HCT116 (cell line): ENCODE measurements around the gene ZNF208. TPM values are rescaled to one million over a fixed set of nuclear protein-coding genes. Genes with fewer than 3 reads are reported as not detected.

Experiments
- ATAC-seq: fragments of 200-7000 bp; cut with Tn5 transposase; 2 replicates; pipeline ENCODE4 v1.9.1; 2020; ENCODE audit warnings: mild to moderate bottlenecking, moderate library complexity
- BruUV-seq: library from RNA; stranded (reverse); fragments of 400-500 nt; replicated peaks from 2 replicates; lab custom pipeline; 2021; lab: Mats Ljungman, UMichigan
- CTCF ChIA-PET: fragments of 300-600 bp; sonication (Branson Sonifier 250); formaldehyde crosslinking; loops from one replicate; lab custom pipeline; 2021; ENCODE audit warnings: antibody characterized with exemption; lab: Charles Lee
- POLR2A ChIA-PET: fragments of 300-600, 350-600 bp; sonication (Branson Sonifier 250); formaldehyde crosslinking; loops from one replicate; lab custom pipeline; 2021; ENCODE audit warnings: antibody characterized with exemption; lab: Charles Lee
- RAD21 ChIA-PET, 2 experiments: fragments of 300-600 bp; sonication (Branson Sonifier 250); formaldehyde crosslinking; loops; one replicate each; lab custom pipeline; 2023; ENCODE audit warnings: low total read pairs in 2 of 2; ENCODE audit not compliant: uncharacterized antibody in 2 of 2, unreplicated experiment in 2 of 2, low non-redundant PET in 1 of 2; lab: Charles Lee
- DNase-seq: peaks from one replicate; pipeline ENCODE4 v3.0.0-alpha.2; 2010; ENCODE audit warnings: low read depth, low spot score
- H2AFZ ChIP-seq: fragments of 200-600 bp; shearing (Covaris generic), sonication (generic); 2 replicates; pipeline ENCODE4 v1.6.1; 2017; ENCODE audit warnings: low read depth, mixed run types, mixed read lengths, antibody characterized with exemption, low read length; ENCODE audit not compliant: poor library complexity, severe bottlenecking
- H3K27ac ChIP-seq: 2 replicates; pipeline ENCODE4 v1.5.1; 2012; ENCODE audit warnings: low read depth, low read length
- H3K27me3 ChIP-seq: fragments of 200-600 bp; sonication (generic); 2 replicates; pipeline ENCODE4 v1.6.1; 2016; ENCODE audit warnings: mixed run types, low read length, mixed read lengths; ENCODE audit not compliant: insufficient read depth
- H3K36me3 ChIP-seq, 2 experiments: fragments of 200-500 bp in 1 of 2; fragments of 200-600 bp in 1 of 2; sonication (Bioruptor generic) in 1 of 2; sonication (generic) in 1 of 2; 2 replicates each; pipeline versions ENCODE4 v1.5.1 to v1.6.1; 2014 to 2016; ENCODE audit warnings: low read length in 2 of 2, inconsistent platforms in 1 of 2, mixed read lengths in 1 of 2, mixed run types in 1 of 2; ENCODE audit not compliant: insufficient read depth in 2 of 2, control insufficient read depth in 1 of 2
- H3K4me1 ChIP-seq, 2 experiments: fragments of 200-600 bp in 1 of 2; sonication (generic) in 1 of 2; 2 replicates each; pipeline versions ENCODE4 v1.5.1 to v1.6.1; 2012 to 2017; ENCODE audit warnings: low read length in 2 of 2, inconsistent platforms in 1 of 2, mild to moderate bottlenecking in 1 of 2, mixed read lengths in 1 of 2, mixed run types in 1 of 2, moderate library complexity in 1 of 2; ENCODE audit not compliant: insufficient read depth in 2 of 2, control insufficient read depth in 1 of 2
- H3K4me2 ChIP-seq: fragments of 200-600 bp; sonication (generic); 2 replicates; pipeline ENCODE4 v1.6.1; 2017; ENCODE audit warnings: mixed run types, low read length, mixed read lengths
- H3K4me3 ChIP-seq, 2 experiments: fragments of 200-600 bp in 1 of 2; sonication (generic) in 1 of 2; replicated peaks in 1 of 2; 2 replicates each; pipeline ENCODE4 v1.5.1; 2011 to 2016; ENCODE audit warnings: low read length in 2 of 2, control low read depth in 1 of 2, low read depth in 1 of 2, mild to moderate bottlenecking in 1 of 2, mixed read lengths in 1 of 2, mixed run types in 1 of 2
- H3K79me2 ChIP-seq: fragments of 200-600 bp; sonication (generic); 2 replicates; pipeline ENCODE4 v1.6.1; 2017; ENCODE audit warnings: mild to moderate bottlenecking, mixed run types, low read length, moderate library complexity, mixed read lengths; ENCODE audit not compliant: insufficient read depth
- H3K9ac ChIP-seq: fragments of 200-600 bp; sonication (generic); 2 replicates; pipeline ENCODE4 v1.6.1; 2016; ENCODE audit warnings: low read length, mixed read lengths
- H3K9me2 ChIP-seq: fragments of 200-600 bp; sonication (generic), shearing (Covaris generic); 2 replicates; pipeline ENCODE4 v1.6.1; 2017; ENCODE audit warnings: mixed run types, mild to moderate bottlenecking, moderate library complexity; ENCODE audit not compliant: insufficient read depth
- H3K9me3 ChIP-seq, 2 experiments: fragments of 200-500 bp in 1 of 2; fragments of 200-600 bp in 1 of 2; sonication (Bioruptor generic) in 1 of 2; sonication (generic) in 1 of 2; 2 replicates each; pipeline ENCODE4 v1.6.1; 2014 to 2017; ENCODE audit warnings: low read length in 2 of 2, mixed read lengths in 2 of 2, inconsistent platforms in 1 of 2, low read depth in 1 of 2, mild to moderate bottlenecking in 1 of 2, mixed run types in 1 of 2, moderate library complexity in 1 of 2; ENCODE audit not compliant: control insufficient read depth in 1 of 2, insufficient read depth in 1 of 2
- H4K20me1 ChIP-seq: fragments of 200-600 bp; sonication (generic), shearing (Covaris generic); 2 replicates; pipeline ENCODE4 v1.6.1; 2017; ENCODE audit warnings: mixed run types, mild to moderate bottlenecking, moderate library complexity; ENCODE audit not compliant: insufficient read depth
- CBX3 ChIP-seq: IDR thresholded peaks from 2 replicates; pipeline ENCODE4 v1.6.1; 2012; ENCODE audit warnings: low read depth
- EGR1 ChIP-seq: IDR thresholded peaks from 2 replicates; pipeline ENCODE4 v1.6.1; 2012; ENCODE audit warnings: low read depth
- EZH2 ChIP-seq: fragments of 200-600 bp; sonication (generic); IDR thresholded peaks from 2 replicates; pipeline ENCODE4 v1.6.1; 2017; ENCODE audit warnings: antibody characterized with exemption, mixed run types
- POLR2A ChIP-seq: IDR thresholded peaks from 2 replicates; pipeline ENCODE4 v1.7.0; 2011; ENCODE audit warnings: borderline replicate concordance; ENCODE audit not compliant: insufficient read depth, insufficient read length; ENCODE audit errors: extremely low read depth
- RAD21 ChIP-seq: IDR thresholded peaks from 2 replicates; pipeline ENCODE4 v1.6.1; 2012; ENCODE audit warnings: low read depth, mild to moderate bottlenecking
- TCF7L2 ChIP-seq: IDR thresholded peaks from 2 replicates; pipeline ENCODE4 v1.7.0; 2011; ENCODE audit warnings: borderline replicate concordance, inconsistent platforms; ENCODE audit not compliant: insufficient read depth, insufficient read length; ENCODE audit errors: extremely low read depth
- intact Hi-C: fragments of 100-400 bp; cut with micrococcal nuclease; formaldehyde crosslinking; loops from 2 replicates; pipeline ENCODE4 v1.10.0; 2022
- total RNA-seq: library from RNA; stranded (reverse); gene quantifications from one replicate; pipeline ENCODE4 v1.2.1, GENCODE V29; 2021; ENCODE audit not compliant: unreplicated experiment
- TF ChIP-seq, protein P1 (sequence below), 3 experiments: fragments of 200-600 bp in 1 of 3; sonication (generic) in 1 of 3; IDR thresholded peaks in 2 of 3; conservative IDR thresholded peaks in 1 of 3; 2 replicates each; pipeline ENCODE4 v1.5.1; 2012 to 2017; ENCODE audit warnings: low read depth in 2 of 3, low read length in 2 of 3, antibody characterized with exemption in 1 of 3, borderline replicate concordance in 1 of 3, control low read depth in 1 of 3, mild to moderate bottlenecking in 1 of 3, mixed read lengths in 1 of 3, mixed run types in 1 of 3, moderate library complexity in 1 of 3; ENCODE audit not compliant: insufficient read depth in 1 of 3

The ZNF208 gene
- total RNA-seq, 1 experiment from 2014 or later: not detected

DNA sequence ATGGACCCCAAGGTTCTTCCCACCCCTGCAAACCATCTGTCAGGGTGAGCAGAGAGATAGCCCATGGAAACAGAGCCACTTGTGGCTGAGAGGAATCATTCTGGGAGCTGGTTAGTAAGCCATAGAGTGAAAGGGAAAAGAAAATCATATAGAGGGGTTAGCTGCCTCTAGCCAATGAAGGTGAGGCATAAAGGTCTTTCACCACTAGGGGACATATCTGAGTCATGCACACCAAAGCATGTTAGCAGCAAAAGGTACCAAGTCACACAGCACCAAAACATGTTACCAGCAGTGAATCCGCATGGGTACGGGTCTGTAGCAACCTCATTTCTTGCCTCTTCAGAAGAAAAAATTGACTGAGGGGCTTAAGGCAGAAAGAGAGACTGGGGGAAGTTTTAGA lies 98.1 kb downstream of the ZNF208 start:
- no peak for DNase-seq
- no peaks in the 10 kb centered on the region for H3K79me2 ChIP-seq
- CTCF ChIA-PET: no interaction called here
- no peaks in the 10 kb centered on the region for H3K27me3 ChIP-seq
- no peaks in the 10 kb centered on the region for H4K20me1 ChIP-seq
- no peaks in the 10 kb centered on the region for H3K4me1 ChIP-seq
- intact Hi-C loops: no loop called here
- H3K9ac ChIP-seq: no peak overlapping the region
- H3K4me2 ChIP-seq: no peak overlapping the region
- H3K27ac ChIP-seq: no peak overlapping the region
- H3K4me3 ChIP-seq: no peak overlapping the region
- TF ChIP-seq, protein P1, sequence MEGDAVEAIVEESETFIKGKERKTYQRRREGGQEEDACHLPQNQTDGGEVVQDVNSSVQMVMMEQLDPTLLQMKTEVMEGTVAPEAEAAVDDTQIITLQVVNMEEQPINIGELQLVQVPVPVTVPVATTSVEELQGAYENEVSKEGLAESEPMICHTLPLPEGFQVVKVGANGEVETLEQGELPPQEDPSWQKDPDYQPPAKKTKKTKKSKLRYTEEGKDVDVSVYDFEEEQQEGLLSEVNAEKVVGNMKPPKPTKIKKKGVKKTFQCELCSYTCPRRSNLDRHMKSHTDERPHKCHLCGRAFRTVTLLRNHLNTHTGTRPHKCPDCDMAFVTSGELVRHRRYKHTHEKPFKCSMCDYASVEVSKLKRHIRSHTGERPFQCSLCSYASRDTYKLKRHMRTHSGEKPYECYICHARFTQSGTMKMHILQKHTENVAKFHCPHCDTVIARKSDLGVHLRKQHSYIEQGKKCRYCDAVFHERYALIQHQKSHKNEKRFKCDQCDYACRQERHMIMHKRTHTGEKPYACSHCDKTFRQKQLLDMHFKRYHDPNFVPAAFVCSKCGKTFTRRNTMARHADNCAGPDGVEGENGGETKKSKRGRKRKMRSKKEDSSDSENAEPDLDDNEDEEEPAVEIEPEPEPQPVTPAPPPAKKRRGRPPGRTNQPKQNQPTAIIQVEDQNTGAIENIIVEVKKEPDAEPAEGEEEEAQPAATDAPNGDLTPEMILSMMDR (IDR thresholded peaks at IDR 0.05 in 2 of 3, conservative IDR thresholded peaks at IDR 0.05 in 1 of 3; ENCODE audit: borderline replicate concordance in 1 of 3, insufficient read depth in 1 of 3, low read depth in 2 of 3, low read length in 2 of 3): 0 out of 6 replicates have a peak, but pooled peaks of 1 of the 3 experiments have one; percentile 11
- no peak for TF ChIP-seq EGR1
- TF ChIP-seq, all 23 proteins: peak for 1
- Histone ChIP-seq H3K9me2 (no peaks in the 10 kb centered on the region), H2AFZ (no peak overlapping the region), H3K9me3 (peaks cover 2 to 53% of the 10 kb centered on the region in 2 experiments; a peak in 2 of 4 replicates), H3K36me3 (no peaks in the 10 kb centered on the region)
- RAD21 ChIA-PET: no interaction called here
- BruUV-seq: no TSS peak
- no peak for ATAC-seq
- POLR2A ChIA-PET: no interaction called here

DNA sequence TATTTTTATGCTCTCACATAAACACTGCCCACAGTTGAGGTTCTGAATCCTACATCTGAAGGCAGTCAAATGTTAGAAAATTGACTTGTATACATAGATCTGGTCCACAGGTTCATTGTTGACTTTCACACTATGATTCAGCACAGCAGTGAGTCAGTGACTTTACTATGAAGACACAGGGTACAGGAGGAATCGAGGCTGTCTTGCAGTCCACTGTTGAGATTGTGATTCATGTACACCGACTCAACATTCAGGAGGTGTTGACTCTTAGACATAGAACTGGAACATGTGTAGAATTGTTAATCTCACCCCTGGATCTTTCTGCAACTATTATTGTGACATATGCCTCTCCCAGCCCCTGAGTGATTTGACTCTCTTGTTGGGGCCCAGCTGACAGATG lies 100.4 kb downstream of the ZNF208 start:
- DNase-seq: no peak
- ATAC-seq: no peak

More for the DNA sequence above, 100.4 kb downstream of the ZNF208 start:
- no peaks in the 10 kb centered on the region for H3K4me1 ChIP-seq
- no peak overlapping the region for H3K4me2 ChIP-seq
- RAD21 ChIA-PET: no interaction called here
- no peaks in the 10 kb centered on the region for H3K27me3 ChIP-seq
- no peak for TF ChIP-seq POLR2A
- TF ChIP-seq EZH2: no peak
- TF ChIP-seq TCF7L2: no peak
- TF ChIP-seq CBX3: no peak
- TF ChIP-seq RAD21: no peak
- TF ChIP-seq EGR1: no peak
- peaks cover 6 to 53% of the 10 kb centered on the region in 2 experiments; a peak in 2 of 4 replicates for H3K9me3 ChIP-seq
- POLR2A ChIA-PET: no interaction called here
- intact Hi-C loops: no loop called here
- no peak overlapping the region for H3K27ac ChIP-seq
- H3K36me3 ChIP-seq: no peaks in the 10 kb centered on the region
- H3K9me2 ChIP-seq: no peaks in the 10 kb centered on the region
- H3K4me3 ChIP-seq: no peak overlapping the region
- H3K79me2 ChIP-seq: no peaks in the 10 kb centered on the region
- BruUV-seq: no TSS peak
- no peak overlapping the region for H3K9ac ChIP-seq
- H4K20me1 ChIP-seq: no peaks in the 10 kb centered on the region
- CTCF ChIA-PET: no interaction called here
- H2AFZ ChIP-seq: no peak overlapping the region
